Breast epithelium (tissue), 3 donors: ENCODE data around the gene PLXNA4.

Source experiments
- CTCF ChIP-seq, 3 donors: fragments of 450-650 bp; IDR thresholded peaks; one replicate each; pipeline ENCODE4 v1.5.1; 2016 to 2017; ENCODE audit warnings: antibody characterized with exemption in 3 of 3, mild to moderate bottlenecking in 3 of 3, moderate library complexity in 3 of 3
- POLR2A ChIP-seq: fragments of 450-650 bp; IDR thresholded peaks from one replicate; pipeline ENCODE4 v1.6.1; 2016; ENCODE audit warnings: antibody characterized with exemption, mild to moderate bottlenecking, moderate library complexity

- no peak for TF ChIP-seq CTCF (IDR thresholded peaks at IDR 0.05)
- TF ChIP-seq POLR2A: no peak
Observed at GRCh38 chr7:132560105-132560504, 16.2 kb downstream of the PLXNA4 start.
